Caco-2 (cell line): ENCODE results near the gene ARHGAP18. TPM values are rescaled to one million over a fixed set of nuclear protein-coding genes. Genes with fewer than 3 reads are reported as not detected.

Experiments
- BruUV-seq: library from RNA; stranded (reverse); fragments of 400-500 nt; replicated peaks from 2 replicates; lab custom pipeline; 2021; lab: Mats Ljungman, UMichigan
- CTCF ChIA-PET: fragments of 300-600 bp; sonication (Branson Sonifier 250); formaldehyde crosslinking; loops from one replicate; lab custom pipeline; 2022; ENCODE audit warnings: antibody characterized with exemption; lab: Charles Lee
- POLR2A ChIA-PET: fragments of 300-600 bp; sonication (Branson Sonifier 250); formaldehyde crosslinking; loops from one replicate; lab custom pipeline; 2022; ENCODE audit warnings: antibody characterized with exemption; lab: Charles Lee
- DNase-seq, 2 experiments: peaks; one replicate each; pipeline versions ENCODE4 v3.0.0 to v3.0.0-alpha.2; 2020 to 2022
- H3K27me3 ChIP-seq: replicated peaks from 2 replicates; pipeline ENCODE4 v1.6.0; 2011; ENCODE audit warnings: low read length; ENCODE audit not compliant: control insufficient read depth, insufficient read depth
- H3K36me3 ChIP-seq: 2 replicates; pipeline ENCODE4 v1.5.1; 2011; ENCODE audit warnings: low read length; ENCODE audit not compliant: control insufficient read depth, insufficient read depth
- H3K4me1 ChIP-seq: fragments of 250-450 bp; sonication (Bioruptor Pico); 2 replicates; pipeline ENCODE4 v1.5.1; 2020; ENCODE audit warnings: mild to moderate bottlenecking
- H3K4me3 ChIP-seq: 2 replicates; pipeline ENCODE4 v1.5.1; 2011; ENCODE audit warnings: low read depth, mild to moderate bottlenecking, control low read depth, low read length
- H3K9me3 ChIP-seq: fragments of 250-450 bp; sonication (Bioruptor Pico); 2 replicates; pipeline ENCODE4 v1.5.1; 2020; ENCODE audit warnings: mild to moderate bottlenecking, moderate library complexity
- H3K27ac Mint-ChIP-seq: one replicate; pipeline ENCODE4 v1.8.0; 2022; ENCODE audit warnings: mixed read lengths; ENCODE audit not compliant: unreplicated experiment
- H3K27me3 Mint-ChIP-seq: one replicate; pipeline ENCODE4 v1.8.0; 2022; ENCODE audit warnings: mixed read lengths; ENCODE audit not compliant: insufficient read depth, unreplicated experiment
- H3K36me3 Mint-ChIP-seq: one replicate; pipeline ENCODE4 v1.8.0; 2022; ENCODE audit warnings: mild to moderate bottlenecking, mixed read lengths; ENCODE audit not compliant: insufficient read depth, unreplicated experiment
- H3K4me1 Mint-ChIP-seq: one replicate; pipeline ENCODE4 v1.8.0; 2022; ENCODE audit warnings: low read depth, mixed read lengths; ENCODE audit not compliant: unreplicated experiment
- H3K4me3 Mint-ChIP-seq: one replicate; pipeline ENCODE4 v1.8.0; 2022; ENCODE audit warnings: mild to moderate bottlenecking, moderate library complexity, mixed read lengths; ENCODE audit not compliant: unreplicated experiment
- H3K9me3 Mint-ChIP-seq: one replicate; pipeline ENCODE4 v1.8.0; 2022; ENCODE audit warnings: mixed read lengths; ENCODE audit not compliant: unreplicated experiment
- intact Hi-C: fragments of 100-400 bp; cut with micrococcal nuclease; formaldehyde crosslinking; loops from one replicate; pipeline ENCODE4 v1.10.0; 2022; ENCODE audit not compliant: unreplicated experiment
- total RNA-seq: library from RNA; stranded (reverse); gene quantifications from 2 replicates; pipeline ENCODE4 v1.2.3, GENCODE V29; 2022
- TF ChIP-seq, protein P1 (sequence below), 2 experiments: fragments of 200-600 bp in 1 of 2; IDR thresholded peaks; 1 replicate in 1 of 2; 2 replicates in 1 of 2; pipeline versions ENCODE4 v1.5.1 to v1.8.0; 2011 to 2022; ENCODE audit warnings: antibody characterized with exemption in 1 of 2, control low read depth in 1 of 2, inconsistent platforms in 1 of 2, low read depth in 1 of 2, low read length in 1 of 2, mild to moderate bottlenecking in 1 of 2, moderate library complexity in 1 of 2; ENCODE audit not compliant: insufficient read depth in 1 of 2, severe bottlenecking in 1 of 2, unreplicated experiment in 1 of 2

Gene ARHGAP18
- total RNA-seq, 1 experiment from 2014 or later = 15.0 TPM

DNA sequence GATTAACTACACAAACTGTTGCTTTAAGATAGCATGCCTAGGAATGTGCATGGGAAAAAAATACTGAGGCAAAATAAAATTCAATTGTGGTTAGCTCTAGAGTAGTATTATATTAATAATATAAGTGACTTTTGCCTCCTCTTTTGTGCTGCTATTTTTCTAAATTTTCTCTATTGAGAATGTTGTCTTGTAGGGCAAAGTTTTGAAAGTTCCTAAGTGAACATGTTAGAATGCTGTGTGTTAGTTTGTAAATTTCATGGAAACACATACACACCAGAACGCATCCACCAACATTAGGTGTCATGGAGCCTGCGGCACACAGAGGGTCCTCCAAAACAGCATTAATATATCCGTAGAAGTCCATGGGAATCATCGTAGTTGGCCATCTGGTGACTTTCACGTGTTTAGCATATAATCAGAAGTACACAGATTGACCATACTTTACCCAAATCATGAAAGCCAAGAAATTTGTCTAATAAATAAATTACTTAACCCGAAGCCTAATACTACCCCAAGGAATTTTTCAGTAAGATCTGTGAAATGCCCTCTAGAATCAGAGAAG is 25.6 kb downstream of the ARHGAP18 start:
- no peak for DNase-seq
- TF ChIP-seq, protein P1, sequence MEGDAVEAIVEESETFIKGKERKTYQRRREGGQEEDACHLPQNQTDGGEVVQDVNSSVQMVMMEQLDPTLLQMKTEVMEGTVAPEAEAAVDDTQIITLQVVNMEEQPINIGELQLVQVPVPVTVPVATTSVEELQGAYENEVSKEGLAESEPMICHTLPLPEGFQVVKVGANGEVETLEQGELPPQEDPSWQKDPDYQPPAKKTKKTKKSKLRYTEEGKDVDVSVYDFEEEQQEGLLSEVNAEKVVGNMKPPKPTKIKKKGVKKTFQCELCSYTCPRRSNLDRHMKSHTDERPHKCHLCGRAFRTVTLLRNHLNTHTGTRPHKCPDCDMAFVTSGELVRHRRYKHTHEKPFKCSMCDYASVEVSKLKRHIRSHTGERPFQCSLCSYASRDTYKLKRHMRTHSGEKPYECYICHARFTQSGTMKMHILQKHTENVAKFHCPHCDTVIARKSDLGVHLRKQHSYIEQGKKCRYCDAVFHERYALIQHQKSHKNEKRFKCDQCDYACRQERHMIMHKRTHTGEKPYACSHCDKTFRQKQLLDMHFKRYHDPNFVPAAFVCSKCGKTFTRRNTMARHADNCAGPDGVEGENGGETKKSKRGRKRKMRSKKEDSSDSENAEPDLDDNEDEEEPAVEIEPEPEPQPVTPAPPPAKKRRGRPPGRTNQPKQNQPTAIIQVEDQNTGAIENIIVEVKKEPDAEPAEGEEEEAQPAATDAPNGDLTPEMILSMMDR (IDR thresholded peaks at IDR 0.05; ENCODE audit: insufficient read depth in 1 of 2, low read depth in 1 of 2, low read length in 1 of 2, severe bottlenecking in 1 of 2, unreplicated experiment in 1 of 2) = no peak
- ChIA-PET CTCF (interaction anchor here (0.6 to 0.9 kb wide), 2 partner anchors 25 to 100 kb away, joined by 3 read pairs; partner anchors contain the start of gene ARHGAP18), POLR2A (interaction anchor here (1.1 kb wide), 1 partner anchor 26 kb away, joined by 4 read pairs; the partner anchor contains the start of gene ARHGAP18)
- no TSS peak for BruUV-seq
- Histone ChIP-seq H3K36me3 (peaks cover 2% of the 10 kb centered on the region; the same call in 1 of the 2 replicates), H3K27me3 (no peaks in the 10 kb centered on the region), H3K4me3 (no peak overlapping the region), H3K4me1 (peaks cover 29% of the 10 kb centered on the region), H3K9me3 (no peaks in the 10 kb centered on the region)
- Mint-ChIP-seq H3K36me3 (no peaks in the 10 kb centered on the region), H3K27ac (peak overlapping the region; percentile 20), H3K27me3 (no peaks in the 10 kb centered on the region), H3K9me3 (no peaks in the 10 kb centered on the region), H3K4me3 (peak overlapping the region; percentile 44), H3K4me1 (peaks cover 19% of the 10 kb centered on the region)
- intact Hi-C loops = no loop called here

DNA sequence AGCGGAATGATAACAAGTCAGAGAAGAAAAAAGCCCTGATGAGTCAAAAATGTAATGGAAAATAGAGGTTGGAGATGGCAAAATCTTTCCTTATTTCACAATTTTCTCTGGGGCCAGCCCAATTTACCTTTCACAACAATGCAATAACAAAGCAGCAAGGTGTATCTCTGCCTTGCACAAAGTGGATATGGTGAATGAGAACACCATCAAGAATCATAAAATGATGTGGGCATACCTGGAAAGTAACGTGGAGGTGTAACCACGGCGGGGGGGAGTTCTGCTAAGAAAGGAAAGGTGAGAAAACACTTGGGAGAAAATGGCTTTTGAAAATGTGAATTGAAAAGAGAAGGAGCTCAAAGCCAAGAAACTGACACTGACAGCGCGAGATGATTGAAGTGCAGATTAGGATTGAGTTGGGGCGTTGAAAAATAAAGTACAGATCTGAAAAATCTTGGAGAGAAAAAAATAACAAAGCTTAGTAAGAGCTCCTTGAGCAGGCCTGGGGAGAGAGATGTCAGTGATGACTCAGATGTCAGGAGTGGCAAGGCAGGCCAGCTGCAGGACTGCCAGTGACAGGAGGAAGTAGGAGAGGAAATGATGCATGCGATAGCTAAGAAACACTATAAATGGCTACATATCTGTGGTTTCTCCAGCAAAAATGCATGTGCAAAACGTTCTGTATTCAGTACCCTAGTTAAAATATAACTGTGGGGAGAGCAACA is 26.2 kb downstream of the ARHGAP18 start:
- ChIA-PET POLR2A (interaction anchor here (1.1 kb wide), 1 partner anchor 26 kb away, joined by 4 read pairs; the partner anchor contains the start of gene ARHGAP18), CTCF (interaction anchor here (0.6 to 0.9 kb wide), 2 partner anchors 26 to 100 kb away, joined by 3 read pairs; partner anchors contain the start of gene ARHGAP18)
- H3K36me3 ChIP-seq = peaks cover 2% of the 10 kb centered on the region; the same call in 1 of the 2 replicates
- DNase-seq = peak; percentile 54 to 70
- H3K9me3 ChIP-seq = no peaks in the 10 kb centered on the region
- H3K9me3 Mint-ChIP-seq = no peaks in the 10 kb centered on the region
- H3K4me1 ChIP-seq = peaks cover 26% of the 10 kb centered on the region
- no peaks in the 10 kb centered on the region for H3K27me3 Mint-ChIP-seq
- no peaks in the 10 kb centered on the region for H3K36me3 Mint-ChIP-seq
- H3K4me3 ChIP-seq = no peak overlapping the region
- BruUV-seq = TSS peak; percentile 67
- peaks cover 19% of the 10 kb centered on the region for H3K4me1 Mint-ChIP-seq
- peak overlapping the region; percentile 20 for H3K27ac Mint-ChIP-seq
- peak overlapping the region; percentile 44 for H3K4me3 Mint-ChIP-seq
- TF ChIP-seq, protein P1 (IDR thresholded peaks at IDR 0.05; ENCODE audit: insufficient read depth in 1 of 2, low read depth in 1 of 2, low read length in 1 of 2, severe bottlenecking in 1 of 2, unreplicated experiment in 1 of 2) = no peak
- H3K27me3 ChIP-seq = no peaks in the 10 kb centered on the region
- intact Hi-C loops = no loop called here

DNA sequence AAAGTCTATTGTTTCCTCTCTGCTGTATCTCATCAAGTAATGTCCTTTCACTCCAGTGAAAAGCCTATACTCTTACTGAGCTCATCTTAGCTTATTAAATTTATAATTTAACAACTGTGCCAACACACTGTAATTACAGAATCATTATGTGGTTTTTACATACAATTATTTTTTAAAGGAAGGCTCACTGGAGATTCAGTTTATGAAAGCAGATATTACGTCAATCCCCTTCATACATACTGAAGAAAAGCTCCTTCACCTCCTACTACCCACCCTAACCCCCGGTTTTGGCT is 28.1 kb downstream of the ARHGAP18 start:
- ChIA-PET CTCF (no interaction called here), POLR2A (no interaction called here)
- no peaks in the 10 kb centered on the region for H3K27me3 ChIP-seq
- Mint-ChIP-seq H3K27me3 (no peaks in the 10 kb centered on the region), H3K36me3 (peaks cover 7% of the 10 kb centered on the region), H3K4me1 (peaks cover 21% of the 10 kb centered on the region), H3K27ac (no peak overlapping the region), H3K9me3 (no peaks in the 10 kb centered on the region), H3K4me3 (no peak overlapping the region)
- no peaks in the 10 kb centered on the region for H3K36me3 ChIP-seq
- H3K4me1 ChIP-seq = peaks cover 27% of the 10 kb centered on the region
- no peaks in the 10 kb centered on the region for H3K9me3 ChIP-seq
- intact Hi-C loops = no loop called here
- no peak for DNase-seq
- TF ChIP-seq, protein P1 (IDR thresholded peaks at IDR 0.05; ENCODE audit: insufficient read depth in 1 of 2, low read depth in 1 of 2, low read length in 1 of 2, severe bottlenecking in 1 of 2, unreplicated experiment in 1 of 2) = no peak
- no peak overlapping the region for H3K4me3 ChIP-seq
- no TSS peak for BruUV-seq
